Stimulated activated CD8-positive, alpha-beta memory T cell treated with anti-CD3 and anti-CD28 coated beads, Interleukin-2, amount 100 ng/mL, for 1 hour (primary cell): ENCODE data around the gene FNIP2.
"Not testable (repeated sequence)": the region's sequence is repeated elsewhere in the genome, so short reads cannot be mapped to it uniquely, and the experiment has no call there.

Experiments
- DNase-seq, 2 donors: peaks; one replicate each; pipeline ENCODE4 v3.0.0-alpha.2; 2020; ENCODE audit warnings: low read depth in 2 of 2

The FNIP2 gene

DNA sequence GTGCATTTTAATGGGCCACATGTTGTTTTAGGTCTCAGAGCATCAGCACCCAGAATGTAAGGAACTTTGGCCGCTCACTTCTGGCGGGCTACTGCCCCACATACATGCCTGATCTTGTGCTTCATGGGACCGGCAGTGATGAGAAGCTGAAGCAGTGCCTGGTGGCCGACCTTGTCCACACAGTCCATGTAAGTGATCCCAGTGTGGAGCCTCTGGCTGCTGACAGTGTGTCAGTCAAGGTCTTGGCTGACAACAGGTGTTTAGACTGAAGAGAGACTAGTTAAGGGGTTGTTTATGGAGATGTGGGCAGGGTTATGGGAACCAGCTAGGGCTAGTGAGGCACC lies 101.4 kb downstream of the FNIP2 start:
- no peak for DNase-seq

- no peak for DNase-seq
Measured at GRCh38 chr4:158870626-158871334, 102.0 kb downstream of the FNIP2 start.

DNA sequence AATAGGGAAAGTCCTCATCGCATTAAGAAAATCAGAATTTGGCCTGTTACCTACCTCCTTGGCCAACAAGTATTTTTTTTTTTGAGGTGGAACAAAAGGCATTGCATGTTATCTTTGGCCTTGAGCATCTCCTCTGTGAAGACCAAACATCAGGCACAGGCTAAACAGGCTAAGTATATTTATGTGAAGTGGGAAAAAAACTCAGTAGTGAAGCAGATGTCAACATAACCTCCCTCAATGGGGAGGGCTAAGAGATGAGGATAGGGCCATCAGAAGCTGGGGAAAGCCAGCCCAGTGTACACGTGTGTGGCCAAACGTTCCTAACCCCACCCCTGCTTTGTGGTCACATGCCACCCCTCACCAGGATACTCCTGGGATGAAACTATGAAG lies 102.5 kb downstream of the FNIP2 start:
- no peak for DNase-seq

GRCh38 chr4:158873795-158874401 lies 105.1 kb downstream of the FNIP2 start:
- DNase-seq: no peak

- no peak for DNase-seq
Measured at GRCh38 chr4:158875026-158875425, 106.2 kb downstream of the FNIP2 start.

GRCh38 chr4:158875455-158875854 lies 106.6 kb downstream of the FNIP2 start:
- no peak for DNase-seq

GRCh38 chr4:158877069-158877468 lies 108.2 kb downstream of the FNIP2 start:
- DNase-seq: no peak

DNA sequence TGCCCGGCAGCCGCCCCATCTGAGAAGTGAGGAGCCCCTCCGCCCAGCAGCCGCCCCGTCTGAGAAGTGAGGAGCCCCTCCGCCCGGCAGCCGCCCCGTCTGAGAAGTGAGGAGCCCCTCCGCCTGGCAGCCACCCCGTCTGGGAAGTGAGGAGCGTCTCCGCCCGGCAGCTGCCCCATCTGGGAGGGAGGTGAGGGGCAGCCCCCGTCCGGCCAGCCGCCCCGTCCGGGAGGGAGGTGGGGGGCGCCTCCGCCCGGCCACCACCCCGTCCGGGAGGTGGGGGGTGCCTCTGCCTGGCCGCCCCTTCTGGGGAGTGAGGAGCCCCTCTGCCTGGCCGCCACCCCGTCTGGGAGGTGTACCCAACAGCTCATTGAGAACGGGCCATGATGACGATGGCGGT lies 113.3 kb downstream of the FNIP2 start:
- not testable (repeated sequence) for DNase-seq

GRCh38 chr4:158884280-158884679 lies 115.5 kb downstream of the FNIP2 start:
- DNase-seq: no peak

- no peak for DNase-seq
Measured at GRCh38 chr4:158885564-158885963, 116.7 kb downstream of the FNIP2 start.

GRCh38 chr4:158890294-158890693 lies 121.5 kb downstream of the FNIP2 start:
- DNase-seq: no peak

- no peak for DNase-seq
Measured at GRCh38 chr4:158891256-158891655, 122.4 kb downstream of the FNIP2 start.

DNA sequence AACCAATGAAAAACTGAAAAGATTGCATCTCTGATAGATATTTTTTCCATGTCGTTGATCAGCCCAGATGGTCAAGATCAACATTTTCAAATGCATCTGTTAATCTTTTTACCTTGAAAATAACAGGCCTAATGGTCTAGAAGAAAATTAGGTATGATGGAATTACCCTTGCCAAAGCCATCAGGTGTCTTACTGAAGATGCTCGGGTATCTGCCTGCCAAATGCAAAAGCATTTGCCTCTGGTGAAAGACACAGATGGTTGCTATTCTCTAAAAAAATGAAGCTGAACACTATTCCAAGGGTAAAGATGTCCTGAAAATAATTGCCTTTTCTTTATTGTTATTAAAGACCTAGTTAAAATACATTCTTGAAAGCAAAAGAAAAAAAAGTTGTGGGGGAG lies 126.0 kb downstream of the FNIP2 start:
- no peak for DNase-seq

DNA sequence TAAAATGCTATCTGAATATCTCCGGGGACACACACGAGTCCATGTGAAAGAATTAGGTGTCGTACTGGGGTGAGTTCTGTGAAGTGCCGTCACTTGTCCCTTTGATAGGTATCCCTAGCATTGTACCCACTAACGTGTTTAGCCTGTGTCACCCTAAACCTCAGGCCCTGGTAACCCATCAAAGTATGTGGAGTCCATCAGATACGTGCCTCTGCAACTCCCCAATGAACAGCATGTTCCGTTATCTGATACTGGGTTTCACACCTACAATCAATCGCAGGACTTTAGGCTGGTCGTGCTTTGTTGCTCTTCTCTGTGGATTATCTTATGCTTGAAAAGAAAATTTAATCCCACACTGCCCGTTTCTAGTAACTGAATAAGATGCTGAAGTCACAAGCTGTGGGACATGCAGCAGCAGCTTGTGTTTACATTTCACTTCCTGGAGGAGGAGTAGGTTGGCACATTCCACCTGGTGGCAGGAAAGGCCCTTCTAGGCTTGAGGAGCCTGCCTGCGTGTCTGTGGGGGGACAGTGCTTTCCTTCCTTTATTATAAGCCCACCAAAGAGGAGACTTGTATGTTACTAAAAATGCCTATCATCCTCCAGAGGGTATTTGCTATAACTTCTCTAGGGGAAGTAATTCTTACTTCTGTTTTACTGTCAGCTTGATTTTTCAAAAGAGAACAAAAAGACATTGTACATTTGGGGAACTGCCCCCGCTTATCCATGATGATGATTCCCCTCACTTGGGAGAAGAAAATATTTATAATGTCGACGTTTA lies 127.2 kb downstream of the FNIP2 start:
- DNase-seq: no peak

DNA sequence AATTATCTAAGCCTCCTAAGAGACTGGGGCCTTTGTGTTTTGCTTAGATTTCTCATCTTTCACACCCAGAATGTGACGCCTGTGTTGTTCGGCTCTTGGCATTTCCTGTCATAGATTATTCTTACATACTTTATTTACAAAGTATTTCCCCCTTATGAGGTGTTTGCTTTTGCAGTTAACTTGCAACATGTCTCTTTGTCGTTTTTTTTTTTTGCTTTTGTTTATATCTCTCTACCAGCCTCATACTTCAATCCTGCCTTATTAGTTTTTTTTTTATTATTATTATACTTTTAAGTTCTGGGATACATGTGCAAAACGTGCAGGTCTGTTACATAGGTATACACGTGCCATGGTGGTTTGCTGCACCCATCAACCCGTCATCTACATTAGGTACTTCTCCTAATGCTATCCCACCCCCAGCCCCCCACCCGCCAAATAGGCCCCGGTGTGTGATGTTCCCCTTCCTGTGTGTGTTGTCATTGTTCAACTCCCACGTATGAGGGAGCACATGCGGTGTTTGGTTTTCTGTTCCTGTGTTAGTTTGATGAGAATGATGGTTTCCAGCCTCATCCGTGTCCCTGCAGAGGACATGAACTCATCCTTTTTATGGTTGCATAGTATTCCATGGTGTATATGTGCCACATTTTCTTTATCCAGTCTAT lies 127.9 kb downstream of the FNIP2 start:
- DNase-seq: not testable (repeated sequence)

- DNase-seq: not testable (repeated sequence)
Measured at GRCh38 chr4:158900408-158900807, 131.6 kb downstream of the FNIP2 start.

DNA sequence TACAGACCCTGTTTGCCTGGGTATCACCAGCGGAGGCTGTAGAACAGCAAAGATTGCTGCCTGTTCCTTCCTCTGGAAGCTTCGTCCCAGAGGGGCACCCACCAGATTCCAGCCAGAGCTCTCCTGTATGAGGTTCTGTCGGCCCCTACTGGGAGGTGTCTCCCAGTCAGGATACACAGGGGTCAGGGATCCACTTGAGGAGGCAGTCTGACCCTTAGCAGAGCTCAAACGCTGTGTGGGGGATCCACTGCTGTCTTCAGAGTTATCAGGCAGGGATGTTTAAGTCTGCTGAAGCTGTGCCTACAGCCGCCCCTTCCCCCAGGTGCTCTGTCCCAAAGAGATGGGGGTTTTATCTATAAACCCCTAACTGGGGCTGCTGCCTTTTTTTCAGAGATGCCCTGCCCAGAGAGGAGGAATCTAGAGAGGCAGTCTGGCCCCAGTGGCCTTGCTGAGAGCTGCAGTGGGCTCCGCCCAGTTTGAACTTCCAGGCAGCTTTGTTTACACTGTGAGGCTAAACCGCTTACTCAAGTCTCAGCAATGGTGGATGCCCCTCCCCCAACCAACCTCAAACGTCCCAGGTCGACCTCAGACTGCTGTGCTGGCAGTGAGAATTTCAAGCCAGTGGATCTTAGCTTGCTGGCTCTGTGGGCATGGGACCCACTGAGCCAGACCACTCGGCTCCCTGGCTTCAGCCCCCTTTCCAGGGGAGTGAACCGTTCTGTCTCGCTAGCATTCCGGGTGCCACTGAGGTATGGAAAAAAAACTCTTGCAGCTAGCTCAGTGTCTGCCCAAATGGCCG lies 133.7 kb downstream of the FNIP2 start:
- not testable (repeated sequence) for DNase-seq

GRCh38 chr4:158903079-158903456 lies 134.2 kb downstream of the FNIP2 start:
- DNase-seq: no peak

DNA sequence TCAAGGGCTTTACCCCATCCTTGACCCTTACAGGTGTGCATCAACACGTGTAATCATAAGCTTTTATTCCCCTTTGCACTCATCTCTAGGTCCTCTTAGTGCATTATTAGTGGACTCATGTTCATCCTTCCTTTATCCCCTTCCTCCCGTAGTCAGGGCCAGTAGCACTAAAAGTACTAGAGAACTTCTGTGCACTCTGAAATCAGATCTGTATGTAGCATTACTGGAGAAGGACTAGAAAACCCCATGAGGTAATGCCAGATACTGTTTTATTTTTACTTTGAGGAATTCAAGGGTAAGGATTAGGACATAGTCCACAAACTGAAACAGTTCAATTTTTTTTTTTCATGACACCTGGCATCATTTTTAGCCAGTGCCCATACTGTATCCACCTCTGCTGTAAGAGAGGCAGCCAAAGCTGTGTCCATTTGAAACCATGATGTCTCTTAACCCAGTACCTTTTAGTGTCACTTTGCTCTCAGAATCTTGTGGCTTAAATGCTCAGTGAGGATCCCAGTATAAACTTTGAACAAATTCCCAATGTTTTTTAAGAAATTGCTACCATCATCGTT lies 134.7 kb downstream of the FNIP2 start:
- DNase-seq: no peak

DNA sequence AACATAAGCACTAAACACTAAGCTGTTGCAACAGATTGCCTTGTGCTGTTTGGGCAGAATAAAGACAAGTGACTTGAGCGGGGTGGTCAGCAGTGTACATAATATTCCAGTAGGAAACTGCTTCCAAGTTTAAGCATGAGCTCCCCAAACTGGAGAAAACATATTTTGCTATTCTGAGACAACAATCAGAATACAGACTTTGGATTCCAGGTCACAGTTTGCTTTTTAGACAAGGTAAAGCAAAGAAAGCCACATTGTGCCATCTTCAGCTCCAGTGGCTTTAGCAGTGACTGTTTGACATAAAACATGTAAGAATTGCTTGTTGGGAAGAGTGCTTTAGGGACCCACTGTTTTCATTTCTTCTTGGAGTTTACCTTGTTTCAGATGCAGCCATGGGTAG lies 136.0 kb downstream of the FNIP2 start:
- no peak for DNase-seq

DNA sequence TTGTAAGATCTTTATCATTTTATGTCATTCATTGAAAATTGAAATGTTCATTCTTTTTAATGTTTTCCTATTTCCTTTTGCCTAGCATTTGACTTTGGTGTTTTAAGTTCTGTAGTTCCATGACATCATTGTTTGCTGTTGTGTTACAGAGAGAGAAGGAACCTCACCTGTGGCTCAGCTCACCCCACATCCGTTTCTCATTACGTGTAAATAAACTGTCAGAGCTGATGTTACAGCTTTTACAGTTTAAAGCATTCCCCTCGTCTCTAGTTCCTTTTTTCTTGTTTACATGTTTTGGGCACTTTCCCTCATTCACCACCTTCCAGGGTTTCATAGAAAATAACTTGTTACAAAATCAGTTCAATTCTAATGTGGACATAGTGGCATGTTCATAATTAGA lies 137.2 kb downstream of the FNIP2 start:
- DNase-seq: no peak
